Esophagus muscularis mucosa (tissue), 3 donors: ENCODE results near the gene MMP17.

Experiments
- CTCF ChIP-seq, 3 experiments: fragments of 200-600 bp in 2 of 3; fragments of 450-650 bp in 1 of 3; sonication (generic) in 2 of 3; IDR thresholded peaks; one replicate each; pipeline ENCODE4 v1.5.1; 2017 to 2019; ENCODE audit warnings: antibody characterized with exemption in 3 of 3, mild to moderate bottlenecking in 2 of 3, moderate library complexity in 1 of 3
- POLR2A ChIP-seq: fragments of 450-650 bp; IDR thresholded peaks from one replicate; pipeline ENCODE4 v1.6.1; 2017; ENCODE audit warnings: antibody characterized with exemption, moderate library complexity, mild to moderate bottlenecking, low read depth
- POLR2AphosphoS5 ChIP-seq, 2 donors: sonication (generic); formaldehyde crosslinking; IDR thresholded peaks; one replicate each; pipeline ENCODE4 v1.6.1; 2017; ENCODE audit warnings: antibody characterized with exemption in 2 of 2

- TF ChIP-seq POLR2A = no peak
- TF ChIP-seq CTCF (IDR thresholded peaks at IDR 0.05) = no peak
- no peak for TF ChIP-seq POLR2AphosphoS5 (IDR thresholded peaks at IDR 0.05)
Measured at GRCh38 chr12:131836714-131837397, 8.7 kb downstream of the MMP17 start.
